Keratinocyte (primary cell): Measurements from ENCODE around the gene SPTSSB. TPM values are rescaled to one million over a fixed set of nuclear protein-coding genes. Genes with fewer than 3 reads are reported as not detected.

Source experiments
- DNase-seq: peaks from one replicate; pipeline ENCODE4 v3.0.0-alpha.2; 2011; ENCODE audit warnings: low read depth, missing footprints, low spot score
- FAIRE-seq: peaks from 2 replicates; lab custom pipeline; 2011; peaks lifted over from hg19 to GRCh38; lab: Jason Lieb, UNC
- H2AFZ ChIP-seq: 2 replicates; pipeline ENCODE4 v1.6.0; 2012; ENCODE audit warnings: low read length, control low read depth, inconsistent platforms; ENCODE audit not compliant: control insufficient read depth
- H3K27ac ChIP-seq: 2 replicates; pipeline ENCODE4 v1.5.1; 2011; ENCODE audit warnings: low read length; ENCODE audit not compliant: control insufficient read depth, insufficient read depth
- H3K27me3 ChIP-seq: 3 replicates; pipeline ENCODE4 v1.6.0; 2011; ENCODE audit warnings: low read length; ENCODE audit not compliant: control insufficient read depth, insufficient read depth; ENCODE audit errors: extremely low read depth
- H3K36me3 ChIP-seq, 2 experiments: 2 replicates in 1 of 2; 3 replicates in 1 of 2; pipeline ENCODE4 v1.5.1; 2011; ENCODE audit warnings: low read length in 2 of 2, mild to moderate bottlenecking in 1 of 2; ENCODE audit not compliant: control insufficient read depth in 2 of 2, insufficient read depth in 2 of 2; ENCODE audit errors: extremely low read depth in 1 of 2
- H3K4me1 ChIP-seq: 3 replicates; pipeline ENCODE4 v1.5.1; 2011; ENCODE audit warnings: low read length; ENCODE audit not compliant: control insufficient read depth, insufficient read depth; ENCODE audit errors: extremely low read depth
- H3K4me2 ChIP-seq: 3 replicates; pipeline ENCODE4 v1.6.0; 2011; ENCODE audit warnings: low read depth, low read length; ENCODE audit not compliant: control insufficient read depth, insufficient read depth; ENCODE audit errors: extremely low read depth
- H3K4me3 ChIP-seq, 3 experiments: fragments of 200-600 bp in 1 of 3; sonication (generic) in 1 of 3; 2 replicates in 2 of 3; 3 replicates in 1 of 3; pipeline ENCODE4 v1.5.1; 2011 to 2016; ENCODE audit warnings: low read length in 3 of 3, mild to moderate bottlenecking in 3 of 3, control low read depth in 2 of 3, inconsistent platforms in 1 of 3, low read depth in 1 of 3, mixed read lengths in 1 of 3, mixed run types in 1 of 3, moderate library complexity in 1 of 3; ENCODE audit not compliant: control insufficient read depth in 2 of 3, insufficient read depth in 2 of 3; ENCODE audit errors: extremely low read depth in 1 of 3
- H3K79me2 ChIP-seq: 2 replicates; pipeline ENCODE4 v1.6.0; 2012; ENCODE audit warnings: low read length; ENCODE audit not compliant: control insufficient read depth, insufficient read depth
- H3K9ac ChIP-seq: 3 replicates; pipeline ENCODE4 v1.6.0; 2011; ENCODE audit warnings: low read length; ENCODE audit not compliant: control insufficient read depth, insufficient read depth; ENCODE audit errors: extremely low read depth
- H3K9me1 ChIP-seq: 3 replicates; pipeline ENCODE4 v1.6.0; 2011; ENCODE audit warnings: low read length; ENCODE audit not compliant: control insufficient read depth, insufficient read depth; ENCODE audit errors: extremely low read depth
- H3K9me3 ChIP-seq: 2 replicates; pipeline ENCODE4 v1.5.1; 2012; ENCODE audit warnings: low read depth, low read length; ENCODE audit not compliant: control insufficient read depth
- H4K20me1 ChIP-seq: 3 replicates; pipeline ENCODE4 v1.6.0; 2011; ENCODE audit warnings: low read length; ENCODE audit not compliant: control insufficient read depth, insufficient read depth; ENCODE audit errors: extremely low read depth
- EZH2 ChIP-seq: IDR thresholded peaks from one replicate; pipeline ENCODE4 v1.6.1; 2012; ENCODE audit warnings: inconsistent platforms, mild to moderate bottlenecking, low read length, moderate library complexity
- dilution Hi-C: fragments of 300-500 bp; cut with MboI; formaldehyde crosslinking; loops from one replicate; pipeline ENCODE4 v1.7.0; 2020; ENCODE audit warnings: low sequenced_read_pairs; ENCODE audit not compliant: extremely low pct_ligation_motif_present
- polyA plus RNA-seq, 5 experiments: library from polyadenylated mRNA; depleted of rRNA in 3 of 5; stranded (reverse) in 3 of 5; stranded (forward) in 1 of 5; unstranded in 1 of 5; fragments of >200 nt; gene quantifications; 1 replicate in 1 of 5; 2 replicates in 3 of 5; 3 replicates in 1 of 5; pipeline versions ENCODE4 v1.2.1 to v1.2.3, GENCODE V29; 2011 to 2012; ENCODE audit warnings: missing spikeins in 2 of 5, low read depth in 1 of 5, low replicate concordance in 1 of 5
- TF ChIP-seq, protein P1 (sequence below), 3 experiments: IDR thresholded peaks in 1 of 3; conservative IDR thresholded peaks in 1 of 3; optimal IDR thresholded peaks in 1 of 3; 2 replicates in 2 of 3; 3 replicates in 1 of 3; pipeline versions ENCODE3 to v1.5.1; 2011; ENCODE audit warnings: low read length in 3 of 3, mild to moderate bottlenecking in 3 of 3, moderate library complexity in 2 of 3, control low read depth in 1 of 3, inconsistent platforms in 1 of 3; ENCODE audit not compliant: insufficient read depth in 2 of 3; ENCODE audit errors: extremely low read depth in 1 of 3

Gene SPTSSB
- polyA plus RNA-seq, 1 donor (not counting 4 experiments of a cell fraction or from before 2014, with no cell fraction given), result 2.6 TPM

DNA sequence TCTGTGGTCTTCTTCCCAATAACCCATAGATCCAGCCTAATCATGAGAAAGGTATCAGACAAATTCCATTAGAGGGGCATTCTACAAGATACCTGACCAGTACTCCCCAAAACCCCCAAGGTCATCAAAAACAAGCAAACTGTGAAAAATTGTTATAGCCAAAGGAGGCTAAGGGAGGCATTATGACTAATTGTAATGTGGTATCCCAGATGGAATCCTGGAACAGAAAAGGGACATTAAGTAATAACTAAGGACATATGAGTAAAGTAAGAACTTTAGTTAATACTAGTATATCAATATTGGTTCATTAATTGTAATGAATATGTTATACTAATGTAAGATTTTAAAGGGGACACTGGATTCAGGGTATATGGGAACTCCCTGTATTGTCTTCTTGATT, 20.4 kb downstream of the SPTSSB start:
- DNase-seq (no peak), FAIRE-seq (no peak)
- Histone ChIP-seq H3K27ac (no peak overlapping the region), H4K20me1 (no peaks in the 10 kb centered on the region), H2AFZ (no peak overlapping the region), H3K9ac (no peak overlapping the region), H3K4me2 (peak overlapping the region; percentile 26), H3K9me3 (no peaks in the 10 kb centered on the region), H3K4me3 (no peak overlapping the region), H3K36me3 (no peaks in the 10 kb centered on the region), H3K4me1 (peaks cover 24% of the 10 kb centered on the region), H3K9me1 (no peaks in the 10 kb centered on the region), H3K27me3 (no peaks in the 10 kb centered on the region), H3K79me2 (no peaks in the 10 kb centered on the region)
- dilution Hi-C loops, result no loop called here
- TF ChIP-seq, protein P1, sequence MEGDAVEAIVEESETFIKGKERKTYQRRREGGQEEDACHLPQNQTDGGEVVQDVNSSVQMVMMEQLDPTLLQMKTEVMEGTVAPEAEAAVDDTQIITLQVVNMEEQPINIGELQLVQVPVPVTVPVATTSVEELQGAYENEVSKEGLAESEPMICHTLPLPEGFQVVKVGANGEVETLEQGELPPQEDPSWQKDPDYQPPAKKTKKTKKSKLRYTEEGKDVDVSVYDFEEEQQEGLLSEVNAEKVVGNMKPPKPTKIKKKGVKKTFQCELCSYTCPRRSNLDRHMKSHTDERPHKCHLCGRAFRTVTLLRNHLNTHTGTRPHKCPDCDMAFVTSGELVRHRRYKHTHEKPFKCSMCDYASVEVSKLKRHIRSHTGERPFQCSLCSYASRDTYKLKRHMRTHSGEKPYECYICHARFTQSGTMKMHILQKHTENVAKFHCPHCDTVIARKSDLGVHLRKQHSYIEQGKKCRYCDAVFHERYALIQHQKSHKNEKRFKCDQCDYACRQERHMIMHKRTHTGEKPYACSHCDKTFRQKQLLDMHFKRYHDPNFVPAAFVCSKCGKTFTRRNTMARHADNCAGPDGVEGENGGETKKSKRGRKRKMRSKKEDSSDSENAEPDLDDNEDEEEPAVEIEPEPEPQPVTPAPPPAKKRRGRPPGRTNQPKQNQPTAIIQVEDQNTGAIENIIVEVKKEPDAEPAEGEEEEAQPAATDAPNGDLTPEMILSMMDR (optimal IDR thresholded peaks at IDR 0.05 in 1 of 3, IDR thresholded peaks at IDR 0.05 in 1 of 3, conservative IDR thresholded peaks at IDR 0.05 in 1 of 3; ENCODE audit: extremely low read depth in 1 of 3, insufficient read depth in 2 of 3, low read length in 3 of 3), result no peak
- no peak for TF ChIP-seq EZH2

DNA sequence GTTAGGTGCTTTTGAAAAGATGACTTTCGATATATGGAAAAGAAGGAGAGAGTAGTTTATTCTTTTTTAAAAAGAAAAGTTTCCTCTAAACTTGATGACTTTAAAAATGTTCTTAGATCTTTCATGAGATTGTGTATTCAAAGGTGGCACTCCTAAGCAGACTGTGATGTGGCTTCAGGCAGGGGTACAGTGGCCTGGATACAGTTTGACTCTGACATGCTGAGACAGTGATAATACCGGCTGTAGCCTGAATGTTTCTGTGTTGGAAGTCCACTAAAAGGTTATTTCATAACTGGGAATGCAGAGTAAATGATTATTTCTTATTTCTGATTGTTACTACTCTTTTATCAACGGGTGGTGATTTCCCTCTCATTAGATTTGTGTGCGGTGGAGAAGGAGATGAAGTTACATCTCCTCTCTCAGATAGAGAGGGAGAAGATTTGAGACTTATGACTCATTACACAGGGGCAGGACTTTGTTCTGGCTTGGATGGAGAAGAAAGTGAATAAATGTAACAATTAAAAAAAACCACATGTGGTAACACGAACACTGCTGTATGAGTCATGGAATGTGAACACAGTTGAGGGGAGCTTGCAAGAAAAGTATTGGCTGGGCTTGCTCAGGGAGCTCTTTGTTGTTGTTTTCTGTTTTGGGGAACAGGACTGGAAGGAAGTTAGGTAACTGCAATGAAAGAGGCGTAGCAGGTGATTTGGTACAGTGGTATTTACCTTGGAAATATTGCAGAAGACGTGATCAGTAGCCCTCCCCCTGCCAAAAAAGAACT, 21.6 kb downstream of the SPTSSB start:
- peak overlapping the region; percentile 77 for H3K4me2 ChIP-seq
- no peak overlapping the region for H2AFZ ChIP-seq
- no peak for TF ChIP-seq EZH2
- TF ChIP-seq, protein P1 (optimal IDR thresholded peaks at IDR 0.05 in 1 of 3, IDR thresholded peaks at IDR 0.05 in 1 of 3, conservative IDR thresholded peaks at IDR 0.05 in 1 of 3; ENCODE audit: extremely low read depth in 1 of 3, insufficient read depth in 2 of 3, low read length in 3 of 3), result no peak
- peaks cover 24% of the 10 kb centered on the region for H3K4me1 ChIP-seq
- H3K9ac ChIP-seq, result no peak overlapping the region
- H3K27ac ChIP-seq, result peak overlapping the region; percentile 63
- H3K4me3 ChIP-seq, result no peak overlapping the region
- peak; percentile 78 for DNase-seq
- dilution Hi-C loops, result no loop called here
- H3K36me3 ChIP-seq, result no peaks in the 10 kb centered on the region
- H3K9me3 ChIP-seq, result no peaks in the 10 kb centered on the region
- no peaks in the 10 kb centered on the region for H3K79me2 ChIP-seq
- H3K27me3 ChIP-seq, result no peaks in the 10 kb centered on the region
- H4K20me1 ChIP-seq, result no peaks in the 10 kb centered on the region
- H3K9me1 ChIP-seq, result no peaks in the 10 kb centered on the region
- peak; percentile 94 for FAIRE-seq
